ENCODE measurements around the gene PRICKLE4. TPM values are rescaled to one million over a fixed set of nuclear protein-coding genes. Genes with fewer than 3 reads are reported as not detected.

The PRICKLE4 gene
- total and polyA plus RNA-seq, 2 of the 13 experiments (the other 11 are each of a cell fraction or from before 2014, with no cell fraction given) = 0.92 to 1.2 TPM

- TF ChIP-seq HMGXB3 (CRISPR knock-in tag; IDR thresholded peaks at IDR 0.05; ENCODE audit: borderline replicate concordance) = no peak
- peak; percentile 98 for TF ChIP-seq POGK (CRISPR knock-in tag; conservative IDR thresholded peaks at IDR 0.05)
- no peak for TF ChIP-seq CEBPG (CRISPR knock-in tag; IDR thresholded peaks at IDR 0.05)
- TF ChIP-seq ETV6 (CRISPR knock-in tag; conservative IDR thresholded peaks at IDR 0.05) = no peak
- TF ChIP-seq DRAP1 (CRISPR knock-in tag; IDR thresholded peaks at IDR 0.05) = peak; percentile 60; the same call in 1 of the 2 replicates
- no peak for TF ChIP-seq ZHX1 (CRISPR knock-in tag; IDR thresholded peaks at IDR 0.05; ENCODE audit: low read depth)
- peak; percentile 5; the same call in 1 of the 2 replicates for TF ChIP-seq SOX5 (CRISPR knock-in tag; IDR thresholded peaks at IDR 0.05; ENCODE audit: borderline replicate concordance)
- TF ChIP-seq GATA4 (IDR thresholded peaks at IDR 0.05; ENCODE audit: borderline replicate concordance, low read depth) = no peak
- TF ChIP-seq SNRNP70 (IDR thresholded peaks at IDR 0.05; ENCODE audit: low read depth, low read length) = no peak
- 0 out of 2 replicates have a peak, but pooled peaks have one; percentile 87 for TF ChIP-seq DZIP1 (CRISPR knock-in tag; IDR thresholded peaks at IDR 0.05)
- no peak for TF ChIP-seq ZNF260 (CRISPR knock-in tag; IDR thresholded peaks at IDR 0.05; ENCODE audit: borderline replicate concordance, low read depth)
- no peak for TF ChIP-seq ZNF138 (CRISPR knock-in tag; IDR thresholded peaks at IDR 0.05; ENCODE audit: low read depth)
- TF ChIP-seq MED8 (CRISPR knock-in tag; IDR thresholded peaks at IDR 0.05; ENCODE audit: insufficient replicate concordance) = no peak
- TF ChIP-seq ZNF331 (CRISPR knock-in tag; IDR thresholded peaks at IDR 0.05) = no peak
- no peak for TF ChIP-seq RAD51 (IDR thresholded peaks at IDR 0.05; ENCODE audit: borderline replicate concordance)
- TF ChIP-seq SNAI1 (CRISPR knock-in tag; IDR thresholded peaks at IDR 0.05; ENCODE audit: borderline replicate concordance) = no peak
Observed at GRCh38 chr6:41733707-41734665, 46.6 kb upstream of the PRICKLE4 start (continued).

Measured in HepG2 (cell line).